Activated CD8-positive, alpha-beta memory T cell treated with anti-CD3 and anti-CD28 coated beads for 1 hour (primary cell): ENCODE results near the gene USP24.

Experiments
- DNase-seq, 2 donors: peaks; one replicate each; pipeline ENCODE4 v3.0.0-alpha.2; 2020; ENCODE audit warnings: low read depth in 1 of 2; ENCODE audit errors: extremely low read depth in 1 of 2

The USP24 gene

DNA sequence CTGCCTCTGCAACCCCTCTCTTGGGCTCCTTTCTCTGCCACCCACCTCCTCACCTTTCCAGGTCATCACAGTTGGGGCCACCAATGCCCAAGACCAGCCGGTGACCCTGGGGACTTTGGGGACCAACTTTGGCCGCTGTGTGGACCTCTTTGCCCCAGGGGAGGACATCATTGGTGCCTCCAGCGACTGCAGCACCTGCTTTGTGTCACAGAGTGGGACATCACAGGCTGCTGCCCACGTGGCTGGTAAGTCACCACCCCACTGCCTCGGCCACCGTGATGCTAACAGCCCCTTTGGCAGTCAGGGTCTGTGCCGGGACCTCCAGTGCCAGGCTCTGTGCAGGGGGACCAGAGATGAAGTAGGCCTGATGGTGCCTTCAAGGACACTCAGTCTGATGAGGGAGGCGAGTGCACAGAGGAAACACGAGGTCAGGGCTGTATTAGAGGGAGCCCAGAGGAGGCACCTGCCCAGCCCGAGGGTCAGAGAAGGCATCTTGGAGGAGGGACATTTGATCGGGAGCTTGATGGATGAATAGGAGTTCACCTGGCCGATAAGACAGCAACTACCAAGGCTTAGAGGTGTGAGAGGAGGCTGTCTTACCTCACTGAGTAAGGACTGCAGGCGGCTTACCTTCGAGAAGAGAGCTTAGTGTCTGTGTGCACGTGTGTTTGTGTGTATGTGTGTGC is 157.8 kb downstream of the USP24 start:
- DNase-seq: no peak

- no peak for DNase-seq
These were observed 158.6 kb downstream of the USP24 start for GRCh38 chr1:55056632-55056992.

DNA sequence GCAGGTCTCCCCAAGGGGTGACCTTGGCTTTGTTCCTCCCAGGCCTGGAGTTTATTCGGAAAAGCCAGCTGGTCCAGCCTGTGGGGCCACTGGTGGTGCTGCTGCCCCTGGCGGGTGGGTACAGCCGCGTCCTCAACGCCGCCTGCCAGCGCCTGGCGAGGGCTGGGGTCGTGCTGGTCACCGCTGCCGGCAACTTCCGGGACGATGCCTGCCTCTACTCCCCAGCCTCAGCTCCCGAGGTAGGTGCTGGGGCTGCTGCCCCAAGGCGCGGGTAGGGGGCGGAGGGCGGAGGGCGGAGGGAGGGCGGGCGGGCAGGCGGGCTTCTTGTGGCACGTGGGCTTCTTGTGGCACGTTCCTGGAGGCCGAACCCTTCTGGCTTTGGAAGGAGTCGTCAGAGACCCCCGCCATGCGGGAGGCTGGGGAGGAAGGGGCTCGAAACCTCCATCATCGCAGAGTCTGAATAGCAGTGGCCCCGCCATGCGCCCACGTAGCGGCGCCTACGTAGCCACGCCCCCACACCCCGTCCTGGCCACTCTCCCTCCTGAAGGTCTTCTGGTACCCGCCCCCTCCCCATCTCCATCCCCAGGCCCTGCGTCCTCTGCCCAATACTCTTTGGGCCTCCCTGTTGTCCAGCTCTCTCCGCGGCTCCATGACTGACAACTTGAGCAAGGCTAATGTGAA is 159.1 kb downstream of the USP24 start:
- no peak for DNase-seq

- DNase-seq: no peak
These were observed 159.9 kb downstream of the USP24 start for GRCh38 chr1:55055084-55055882.

DNA sequence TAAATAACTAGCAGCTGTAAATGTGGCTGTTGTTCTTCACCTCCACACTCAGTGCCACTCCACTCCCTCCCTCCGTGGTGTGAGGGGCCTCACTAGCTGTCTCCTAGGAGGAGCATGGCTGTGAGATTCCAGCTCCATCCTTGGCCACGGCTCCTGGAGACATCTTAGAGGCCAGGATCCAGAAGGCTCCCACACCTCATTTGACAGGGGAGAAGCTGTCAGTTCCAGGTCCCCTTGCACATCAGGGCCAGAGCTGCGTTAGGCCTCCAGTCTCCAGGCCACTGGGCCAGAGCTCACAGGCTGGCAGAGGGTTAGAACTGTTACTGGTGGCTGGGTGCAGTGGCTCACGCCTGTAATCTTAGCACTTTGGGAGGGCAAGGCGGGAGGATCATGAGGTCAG is 160.8 kb downstream of the USP24 start:
- no peak for DNase-seq

- no peak for DNase-seq
These were observed 161.8 kb downstream of the USP24 start for GRCh38 chr1:55053265-55053954.

- no peak for DNase-seq
These were observed 162.7 kb downstream of the USP24 start for GRCh38 chr1:55052221-55053142.

GRCh38 chr1:55051621-55052020 is 163.5 kb downstream of the USP24 start:
- no peak for DNase-seq

DNA sequence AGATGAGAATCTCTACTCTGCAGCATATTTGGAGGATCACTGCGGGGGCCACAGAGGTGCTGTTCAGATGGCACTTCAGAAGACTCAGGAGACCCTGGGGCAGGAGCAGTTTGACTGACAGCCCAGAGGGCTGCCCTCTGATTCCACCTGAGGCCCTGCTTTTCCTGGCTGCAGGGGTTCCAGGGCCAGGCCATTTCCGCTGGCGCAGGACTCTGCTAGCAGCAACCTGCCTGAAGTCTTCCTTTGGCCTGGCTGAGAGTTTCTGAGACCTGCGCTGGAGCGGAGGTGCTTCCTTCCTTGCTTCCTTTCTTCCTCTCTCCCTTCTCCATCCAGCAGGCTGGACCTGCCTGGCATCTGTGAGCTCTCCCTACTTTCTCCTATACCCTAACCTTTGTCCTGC is 164.0 kb downstream of the USP24 start:
- no peak for DNase-seq

DNA sequence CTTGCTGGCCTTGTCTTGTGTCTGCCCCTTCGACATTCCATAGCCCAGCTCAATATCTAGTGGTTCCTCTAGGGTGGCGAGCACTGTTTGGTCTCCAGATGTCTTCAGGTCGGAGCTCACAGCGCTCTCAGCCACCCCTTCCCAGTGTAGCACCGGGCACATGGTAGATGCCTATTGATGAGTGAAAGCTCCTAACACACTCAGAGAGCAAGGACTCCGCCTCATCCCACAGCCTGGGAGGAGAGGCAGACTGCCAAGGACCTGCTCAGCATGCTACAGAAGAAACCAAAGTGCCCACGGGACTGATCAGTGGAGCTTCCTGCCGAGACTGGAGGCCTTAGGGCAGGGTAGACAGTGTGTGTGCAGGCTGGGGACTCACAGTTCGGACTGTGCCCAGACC is 164.9 kb downstream of the USP24 start:
- DNase-seq: no peak

DNA sequence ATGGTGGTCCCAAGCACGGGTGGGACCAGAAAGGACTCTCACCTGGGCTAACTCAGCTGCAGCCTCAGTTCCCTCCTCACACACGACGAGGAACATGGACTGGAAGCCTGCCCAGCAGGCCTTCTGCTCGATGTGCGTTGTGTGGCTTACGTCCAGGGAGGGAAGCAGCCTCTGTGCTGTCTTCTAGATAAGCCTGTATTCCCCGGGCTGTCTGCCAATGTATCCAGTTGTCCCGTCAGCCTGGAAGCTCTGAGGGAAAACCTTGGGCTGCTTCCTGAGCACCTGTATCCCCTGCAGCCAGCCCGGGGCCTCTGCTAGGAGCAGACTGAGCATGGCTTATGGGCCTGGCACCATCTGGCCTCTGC is 165.3 kb downstream of the USP24 start:
- no peak for DNase-seq

GRCh38 chr1:55049271-55049913 is 165.8 kb downstream of the USP24 start:
- DNase-seq: no peak

- no peak for DNase-seq
These were observed 166.5 kb downstream of the USP24 start for GRCh38 chr1:55048453-55049270.

DNA sequence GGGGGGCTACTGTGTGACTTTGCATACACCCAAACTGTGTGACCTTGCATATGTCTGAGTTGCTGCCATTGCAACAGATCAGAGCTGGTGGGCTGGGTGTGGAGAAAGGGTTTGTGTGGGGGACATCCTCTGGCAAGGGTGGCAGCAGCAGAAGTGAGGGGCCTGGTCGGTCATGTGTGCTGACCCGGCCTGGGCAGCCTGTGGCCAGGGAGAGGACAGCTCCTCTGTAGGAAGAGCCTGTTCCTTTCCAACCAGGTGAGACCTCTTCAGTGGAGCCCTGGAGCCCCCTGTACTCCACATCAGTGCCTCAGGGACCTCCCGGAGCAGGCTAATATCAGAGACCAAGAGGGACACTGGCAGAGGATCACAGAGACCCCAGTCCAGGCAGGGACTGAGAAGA is 167.6 kb downstream of the USP24 start:
- DNase-seq: no peak

- DNase-seq: no peak
These were observed 168.3 kb downstream of the USP24 start for GRCh38 chr1:55046871-55047270.

DNA sequence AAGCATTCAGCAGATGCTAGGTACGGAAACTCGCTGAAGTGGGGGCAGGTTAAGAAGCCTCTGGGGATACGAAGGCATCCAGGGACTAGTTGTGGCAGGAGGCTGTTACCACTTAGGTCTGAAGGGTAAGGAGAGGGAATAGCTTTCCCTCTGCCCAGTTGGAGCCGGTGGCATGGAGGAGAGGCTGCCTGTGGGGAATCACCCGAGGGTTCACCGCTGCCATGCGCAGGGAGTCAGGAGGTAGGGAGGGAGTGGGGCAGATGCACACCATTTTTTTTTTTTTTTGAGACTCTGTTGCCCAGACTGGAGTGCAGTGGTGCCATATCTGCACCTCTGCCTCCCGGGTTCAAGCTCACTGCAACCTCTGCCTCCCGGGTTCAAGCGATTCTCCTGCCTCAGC is 169.7 kb downstream of the USP24 start:
- no peak for DNase-seq

- no peak for DNase-seq
These were observed 170.4 kb downstream of the USP24 start for GRCh38 chr1:55044617-55045397.

DNA sequence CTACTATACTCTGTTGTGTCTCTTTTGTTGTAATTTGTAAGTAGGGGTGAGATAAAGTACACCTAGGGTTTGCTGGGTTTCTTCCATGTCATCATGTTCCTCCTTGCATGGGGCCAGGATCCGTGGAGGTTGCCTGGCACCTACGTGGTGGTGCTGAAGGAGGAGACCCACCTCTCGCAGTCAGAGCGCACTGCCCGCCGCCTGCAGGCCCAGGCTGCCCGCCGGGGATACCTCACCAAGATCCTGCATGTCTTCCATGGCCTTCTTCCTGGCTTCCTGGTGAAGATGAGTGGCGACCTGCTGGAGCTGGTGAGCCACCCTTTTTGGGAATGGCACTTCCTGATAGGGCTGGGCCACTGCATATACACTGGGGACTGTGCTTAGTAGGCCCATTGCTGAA is 171.4 kb downstream of the USP24 start:
- DNase-seq: no peak
